ENCODE measurements around the gene DPP7.

DPP7 gene

DNA sequence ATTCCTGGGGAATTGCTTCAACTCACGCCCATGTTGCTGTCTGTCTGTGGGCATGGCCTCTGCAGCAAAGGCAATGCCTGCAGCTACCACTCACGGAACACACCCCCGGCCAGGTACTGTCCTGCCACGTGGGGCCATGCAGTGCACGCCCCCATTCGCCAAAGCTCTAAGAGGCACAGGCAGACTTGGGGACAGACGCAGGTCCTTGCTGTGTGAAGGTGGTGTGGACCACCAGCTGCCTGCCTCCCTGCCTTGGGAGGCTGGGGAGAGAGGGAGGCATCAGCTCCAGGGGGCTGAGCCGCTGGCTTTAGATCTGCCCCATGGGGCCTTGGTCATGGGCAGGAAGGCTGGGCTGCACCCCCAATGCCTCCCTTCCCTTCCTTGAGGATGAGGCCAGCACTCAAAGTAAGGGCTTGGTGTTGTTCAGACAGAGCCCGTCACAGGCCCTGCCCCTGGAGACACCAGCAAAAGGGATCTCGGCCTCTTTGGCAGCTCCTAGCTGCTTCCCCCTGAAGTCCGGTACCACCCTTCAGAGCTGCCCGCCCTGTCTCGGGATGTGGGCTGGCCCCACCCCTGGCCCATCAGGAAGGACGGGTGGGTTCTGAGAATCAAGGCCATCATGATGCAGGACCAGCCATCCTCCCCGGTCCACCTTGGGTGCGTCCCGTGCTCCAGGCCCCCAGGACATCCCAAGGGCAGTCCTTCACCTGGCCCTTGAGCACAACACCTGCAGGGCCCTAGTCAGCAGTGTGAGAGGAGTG, 26.7 kb upstream of the DPP7 start:
- ChIA-PET POLR2A (no interaction called here), CTCF (no interaction called here)
- DNase-seq = no peak
- H3K4me1 ChIP-seq (ENCODE audit: control extremely low read depth in 1 of 4, control insufficient read depth in 4 of 4, insufficient read depth in 4 of 4, low read length in 3 of 4) = peaks cover 0 to 15% (median 7%) of the 10 kb centered on the region in 4 experiments
- 83% methylated on average over 10 of the region's 17 CpGs for WGBS (ENCODE audit: insufficient coverage)
- peaks cover 0 to 85% (median 28%) of the 10 kb centered on the region in 5 experiments for H3K27me3 ChIP-seq (replicated peaks in 2 of 5; ENCODE audit: control insufficient read depth in 4 of 5, insufficient read depth in 5 of 5, low read length in 4 of 5)
- H3K27ac ChIP-seq (ENCODE audit: insufficient read depth in 1 of 2, low read depth in 1 of 2, low read length in 2 of 2, poor library complexity in 1 of 2, severe bottlenecking in 2 of 2) = no peak overlapping the region
- H3K9me3 ChIP-seq (ENCODE audit: control extremely low read depth in 1 of 5, control insufficient read depth in 4 of 5, insufficient read depth in 2 of 5, low read depth in 1 of 5, low read length in 4 of 5) = no peaks in the 10 kb centered on the region
- no peak overlapping the region for H3K4me3 ChIP-seq (ENCODE audit: control insufficient read depth in 1 of 7, extremely low read depth in 1 of 7, insufficient read depth in 4 of 7, low read depth in 2 of 7, low read length in 6 of 7)
- no peaks in the 10 kb centered on the region for H3K36me3 ChIP-seq (ENCODE audit: control insufficient read depth in 4 of 4, insufficient read depth in 4 of 4, low read length in 3 of 4)

DNA sequence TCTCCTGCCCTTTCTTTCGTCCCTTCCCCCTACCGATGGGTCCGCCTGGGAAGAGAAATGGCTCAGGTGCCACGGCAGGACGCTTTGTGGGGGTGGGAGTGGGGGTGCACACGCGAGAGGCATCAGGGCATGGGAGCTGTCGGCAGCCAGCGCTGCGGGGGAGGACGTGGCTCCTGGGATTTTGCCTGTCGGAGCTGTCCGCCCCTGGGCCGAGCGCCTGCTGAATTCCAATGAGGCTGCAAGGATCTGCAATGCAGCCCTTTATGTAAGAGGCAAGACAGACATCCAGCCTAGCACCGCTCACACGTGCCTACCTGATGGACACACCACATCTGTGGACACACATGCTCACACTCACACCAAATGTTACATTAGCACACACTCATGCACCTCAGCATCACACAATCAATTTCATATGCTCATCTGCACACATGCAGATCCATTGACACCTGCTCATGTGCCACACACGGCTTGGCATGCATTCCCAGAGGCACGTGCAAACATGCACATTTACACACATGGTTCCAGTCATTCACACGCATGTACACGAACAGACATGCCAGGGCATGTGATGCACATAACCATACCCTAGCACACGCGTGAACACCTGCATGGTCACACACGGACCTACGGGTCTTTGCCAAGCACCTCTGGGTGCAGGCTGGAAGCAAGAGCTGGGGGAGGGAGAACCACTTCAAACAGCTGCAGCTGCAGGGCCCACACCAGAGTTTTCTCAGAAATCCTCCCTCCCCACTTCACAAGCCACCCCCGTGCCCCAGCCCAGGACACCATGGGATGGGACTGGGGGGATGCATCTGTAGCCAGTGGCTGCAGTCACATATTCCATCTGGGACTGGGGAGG, 25.8 kb upstream of the DPP7 start:
- CTCF ChIA-PET = interaction anchor here (0.7 kb wide), 1 partner anchor 87 kb away, joined by 3 read pairs; the partner anchor contains the start of gene RNF224
- POLR2A ChIA-PET = no interaction called here
- H3K4me1 ChIP-seq (ENCODE audit: control extremely low read depth in 1 of 4, control insufficient read depth in 4 of 4, insufficient read depth in 4 of 4, low read length in 3 of 4) = peaks cover 0 to 15% (median 7%) of the 10 kb centered on the region in 4 experiments
- no peaks in the 10 kb centered on the region for H3K9me3 ChIP-seq (ENCODE audit: control extremely low read depth in 1 of 5, control insufficient read depth in 4 of 5, insufficient read depth in 2 of 5, low read depth in 1 of 5, low read length in 4 of 5)
- H3K4me3 ChIP-seq (ENCODE audit: control insufficient read depth in 1 of 7, extremely low read depth in 1 of 7, insufficient read depth in 4 of 7, low read depth in 2 of 7, low read length in 6 of 7) = no peak overlapping the region
- no peak for DNase-seq
- no peaks in the 10 kb centered on the region for H3K36me3 ChIP-seq (ENCODE audit: control insufficient read depth in 4 of 4, insufficient read depth in 4 of 4, low read length in 3 of 4)
- peaks cover 0 to 86% (median 27%) of the 10 kb centered on the region in 5 experiments for H3K27me3 ChIP-seq (replicated peaks in 2 of 5; ENCODE audit: control insufficient read depth in 4 of 5, insufficient read depth in 5 of 5, low read length in 4 of 5)
- WGBS (ENCODE audit: insufficient coverage) = 62% methylated on average over 21 of the region's 26 CpGs
- no peak overlapping the region for H3K27ac ChIP-seq (ENCODE audit: insufficient read depth in 1 of 2, low read depth in 1 of 2, low read length in 2 of 2, poor library complexity in 1 of 2, severe bottlenecking in 2 of 2)

DNA sequence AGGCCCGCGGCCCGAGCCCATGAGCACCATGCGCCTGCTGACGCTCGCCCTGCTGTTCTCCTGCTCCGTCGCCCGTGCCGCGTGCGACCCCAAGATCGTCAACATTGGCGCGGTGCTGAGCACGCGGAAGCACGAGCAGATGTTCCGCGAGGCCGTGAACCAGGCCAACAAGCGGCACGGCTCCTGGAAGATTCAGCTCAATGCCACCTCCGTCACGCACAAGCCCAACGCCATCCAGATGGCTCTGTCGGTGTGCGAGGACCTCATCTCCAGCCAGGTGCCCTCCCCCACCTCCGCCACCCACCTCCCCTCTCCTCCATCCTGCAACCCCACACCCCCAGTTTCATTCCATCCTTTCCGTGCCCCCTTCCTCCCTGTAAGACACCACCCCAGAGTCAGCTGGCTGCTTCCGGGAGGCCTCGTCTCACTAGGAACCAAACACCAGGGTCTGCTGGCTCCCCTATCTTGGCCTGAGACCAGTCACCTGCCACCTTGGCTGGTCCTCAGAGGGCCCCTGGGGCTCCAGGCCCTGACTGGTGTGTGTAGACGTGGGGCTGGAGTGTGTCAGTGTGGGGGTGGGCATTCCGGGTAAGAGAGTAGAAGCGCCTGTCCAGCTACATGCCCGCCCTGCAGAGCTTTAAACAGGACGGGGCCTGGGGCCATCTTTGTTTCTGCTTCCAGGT, 25.1 kb upstream of the DPP7 start:
- 33% methylated on average over 31 of the region's 37 CpGs for WGBS (ENCODE audit: insufficient coverage)
- no peaks in the 10 kb centered on the region for H3K9me3 ChIP-seq (ENCODE audit: control extremely low read depth in 1 of 5, control insufficient read depth in 4 of 5, insufficient read depth in 2 of 5, low read depth in 1 of 5, low read length in 4 of 5)
- H3K4me1 ChIP-seq (ENCODE audit: control extremely low read depth in 1 of 4, control insufficient read depth in 4 of 4, insufficient read depth in 4 of 4, low read length in 3 of 4) = peaks cover 0 to 15% (median 7%) of the 10 kb centered on the region in 4 experiments
- CTCF ChIA-PET = interaction anchor here (0.7 kb wide), 1 partner anchor 88 kb away, joined by 3 read pairs; the partner anchor contains the start of gene RNF224
- DNase-seq = no peak
- no peak overlapping the region for H3K27ac ChIP-seq (ENCODE audit: insufficient read depth in 1 of 2, low read depth in 1 of 2, low read length in 2 of 2, poor library complexity in 1 of 2, severe bottlenecking in 2 of 2)
- no peak overlapping the region for H3K4me3 ChIP-seq (ENCODE audit: control insufficient read depth in 1 of 7, extremely low read depth in 1 of 7, insufficient read depth in 4 of 7, low read depth in 2 of 7, low read length in 6 of 7)
- POLR2A ChIA-PET = interaction anchor here (0.9 kb wide), 1 partner anchor 10 kb away, joined by 3 read pairs; no protein-coding TSS in a partner anchor
- no peaks in the 10 kb centered on the region for H3K36me3 ChIP-seq (ENCODE audit: control insufficient read depth in 4 of 4, insufficient read depth in 4 of 4, low read length in 3 of 4)
- peaks cover 0 to 86% (median 27%) of the 10 kb centered on the region in 5 experiments for H3K27me3 ChIP-seq (replicated peaks in 2 of 5; ENCODE audit: control insufficient read depth in 4 of 5, insufficient read depth in 5 of 5, low read length in 4 of 5)

DNA sequence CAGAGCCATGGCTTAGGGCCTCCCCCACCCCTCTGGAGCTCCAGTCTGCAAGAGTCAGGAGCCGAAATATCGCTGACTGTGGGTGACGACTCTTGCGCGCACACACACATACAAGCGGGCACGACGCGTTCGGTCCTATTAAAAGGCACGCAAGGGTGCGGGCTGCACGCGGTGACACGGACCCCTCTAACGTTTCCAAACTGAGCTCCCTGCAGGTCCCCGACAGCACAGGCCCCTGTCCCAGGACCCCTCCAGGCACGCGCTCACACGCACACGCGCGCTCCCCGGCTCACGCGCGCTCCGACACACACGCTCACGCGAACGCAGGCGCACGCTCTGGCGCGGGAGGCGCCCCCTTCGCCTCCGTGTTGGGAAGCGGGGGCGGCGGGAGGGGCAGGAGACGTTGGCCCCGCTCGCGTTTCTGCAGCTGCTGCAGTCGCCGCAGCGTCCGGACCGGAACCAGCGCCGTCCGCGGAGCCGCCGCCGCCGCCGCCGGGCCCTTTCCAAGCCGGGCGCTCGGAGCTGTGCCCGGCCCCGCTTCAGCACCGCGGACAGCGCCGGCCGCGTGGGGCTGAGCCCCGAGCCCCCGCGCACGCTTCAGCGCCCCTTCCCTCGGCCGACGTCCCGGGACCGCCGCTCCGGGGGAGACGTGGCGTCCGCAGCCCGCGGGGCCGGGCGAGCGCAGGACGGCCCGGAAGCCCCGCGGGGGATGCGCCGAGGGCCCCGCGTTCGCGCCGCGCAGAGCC, 24.4 kb upstream of the DPP7 start, which contains the start of gene GRIN1:
GRIN1 (plus strand) TSS at position 433 of the 746 bp plus-strand sequence. CDS start 333 bp downstream, outside the sequence.
- Histone ChIP-seq H3K4me3 (ENCODE audit: control insufficient read depth in 1 of 7, extremely low read depth in 1 of 7, insufficient read depth in 4 of 7, low read depth in 2 of 7, low read length in 6 of 7) (peak within 1 kb of the TSS in 2 of 7 experiments; percentile 11 to 19), H3K27ac (ENCODE audit: insufficient read depth in 1 of 2, low read depth in 1 of 2, low read length in 2 of 2, poor library complexity in 1 of 2, severe bottlenecking in 2 of 2) (no peak within 1 kb of the TSS), H3K4me1 (ENCODE audit: control extremely low read depth in 1 of 4, control insufficient read depth in 4 of 4, insufficient read depth in 4 of 4, low read length in 3 of 4) (peaks cover 0 to 15% (median 7%) of the 10 kb centered on the region in 4 experiments), H3K27me3 (replicated peaks in 2 of 5; ENCODE audit: control insufficient read depth in 4 of 5, insufficient read depth in 5 of 5, low read length in 4 of 5) (peaks cover 0 to 90% (median 27%) of the 10 kb centered on the region in 5 experiments), H3K9me3 (ENCODE audit: control extremely low read depth in 1 of 5, control insufficient read depth in 4 of 5, insufficient read depth in 2 of 5, low read depth in 1 of 5, low read length in 4 of 5) (no peaks in the 10 kb centered on the region), H3K36me3 (ENCODE audit: control insufficient read depth in 4 of 4, insufficient read depth in 4 of 4, low read length in 3 of 4) (no peaks in the 10 kb centered on the region)
- CTCF ChIA-PET = no interaction called here
- POLR2A ChIA-PET = interaction anchor here (0.9 kb wide), 1 partner anchor 9 kb away, joined by 3 read pairs; no protein-coding TSS in a partner anchor
- DNase-seq = peak in 2 of 3 donors; percentile 72 to 73
- WGBS (ENCODE audit: insufficient coverage) = 5% methylated on average over 88 of the region's 104 CpGs

DNA sequence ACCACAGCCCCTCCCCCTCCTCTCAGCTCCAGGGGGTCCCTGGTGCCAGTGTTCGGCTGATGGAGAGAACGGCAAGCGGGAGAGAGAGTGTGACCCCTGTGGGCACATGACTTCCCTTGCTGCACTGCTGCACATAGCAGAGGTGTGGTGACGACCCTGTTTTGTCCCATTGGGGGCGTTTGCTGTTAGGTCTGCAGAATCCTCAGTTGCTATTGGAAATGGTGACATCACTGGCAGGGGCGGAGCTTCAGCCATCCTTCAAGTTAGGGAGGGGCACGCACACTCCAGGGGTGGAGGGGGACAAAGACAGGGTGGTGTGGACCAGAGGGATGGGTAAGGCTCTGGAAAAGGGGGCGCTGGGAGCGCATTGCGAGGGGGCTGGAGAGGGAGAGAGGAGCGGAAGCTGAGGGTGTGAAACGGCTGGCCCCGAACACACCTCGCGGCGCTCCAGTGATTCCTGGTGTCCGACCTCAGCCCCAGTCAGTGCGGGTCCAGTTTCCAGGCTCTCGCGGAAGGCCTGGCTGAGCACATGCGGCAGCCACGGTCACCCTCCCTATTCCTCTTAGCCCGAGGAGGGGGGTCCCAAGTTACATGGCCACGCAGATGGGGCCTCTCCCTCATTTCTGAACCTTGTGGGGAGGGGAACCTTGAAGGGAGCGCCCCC, 23.7 kb upstream of the DPP7 start:
- Histone ChIP-seq H3K4me3 (ENCODE audit: control insufficient read depth in 1 of 7, extremely low read depth in 1 of 7, insufficient read depth in 4 of 7, low read depth in 2 of 7, low read length in 6 of 7) (no peak overlapping the region), H3K27ac (ENCODE audit: insufficient read depth in 1 of 2, low read depth in 1 of 2, low read length in 2 of 2, poor library complexity in 1 of 2, severe bottlenecking in 2 of 2) (no peak overlapping the region), H3K36me3 (ENCODE audit: control insufficient read depth in 4 of 4, insufficient read depth in 4 of 4, low read length in 3 of 4) (no peaks in the 10 kb centered on the region), H3K27me3 (replicated peaks in 2 of 5; ENCODE audit: control insufficient read depth in 4 of 5, insufficient read depth in 5 of 5, low read length in 4 of 5) (peaks cover 0 to 88% (median 27%) of the 10 kb centered on the region in 5 experiments), H3K9me3 (ENCODE audit: control extremely low read depth in 1 of 5, control insufficient read depth in 4 of 5, insufficient read depth in 2 of 5, low read depth in 1 of 5, low read length in 4 of 5) (no peaks in the 10 kb centered on the region), H3K4me1 (ENCODE audit: control extremely low read depth in 1 of 4, control insufficient read depth in 4 of 4, insufficient read depth in 4 of 4, low read length in 3 of 4) (peaks cover 0 to 15% (median 7%) of the 10 kb centered on the region in 4 experiments)
- 10% methylated on average over 20 of the region's 25 CpGs for WGBS (ENCODE audit: insufficient coverage)
- DNase-seq = peak in 2 of 3 donors; percentile 44 to 56
- ChIA-PET POLR2A (interaction anchor here (1.2 kb wide), 1 partner anchor 10 kb away, joined by 3 read pairs; no protein-coding TSS in a partner anchor), CTCF (no interaction called here)

Measured in common myeloid progenitor, CD34-positive (primary cell).